Cardiac septum (tissue), 1 donor: ENCODE data around the gene STRN3. TPM values are rescaled to one million over a fixed set of nuclear protein-coding genes. Genes with fewer than 3 reads are reported as not detected.

Experiments
- DNase-seq: peaks from one replicate; pipeline ENCODE4 v3.0.0-alpha.2; 2020; ENCODE audit warnings: low spot score
- intact Hi-C: fragments of 100-400 bp; cut with DNase I; formaldehyde crosslinking; loops from one replicate; pipeline ENCODE4 v1.14.0; 2022
- total RNA-seq: library from RNA; stranded (reverse); fragmentation: NEBNext Ultra II Directional; extraction: Animal tissue kit (Norgen Biotek cat#: 25700); gene quantifications from one replicate; pipeline ENCODE4 v1.2.1, GENCODE V29; 2021
- donor health status: DM: no; HTN: no; CAD: no.

STRN3 gene
- total RNA-seq, 1 donor from 2014 or later: 55.0 TPM

GRCh38 chr14:31038521-31039166 lies 12.5 kb upstream of the STRN3 start:
- intact Hi-C loops: no loop called here
- no peak for DNase-seq

- intact Hi-C loops: no loop called here
These were observed 11.6 kb upstream of the STRN3 start for GRCh38 chr14:31037709-31038221.

DNA sequence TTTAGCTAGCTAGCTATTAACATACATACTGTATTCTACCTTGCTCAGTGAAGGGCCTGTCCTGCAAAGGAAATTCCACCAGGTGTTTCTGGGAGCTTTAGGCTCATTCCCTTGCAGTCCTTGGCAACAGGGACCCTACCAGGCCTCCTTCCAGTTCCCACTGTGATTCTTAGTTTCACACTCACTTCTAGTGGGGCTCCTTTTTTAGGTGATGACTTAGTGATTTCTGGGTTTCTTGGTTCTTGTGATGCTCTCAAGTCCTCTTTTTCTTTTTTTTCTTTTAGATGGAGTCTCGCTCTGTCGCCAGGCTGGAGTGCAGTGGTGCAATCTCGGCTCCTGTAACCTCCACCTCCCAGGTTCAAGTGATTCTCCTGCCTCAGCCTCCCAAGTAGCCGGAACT lies 10.4 kb upstream of the STRN3 start:
- no peak for DNase-seq
- intact Hi-C loops: no loop called here

More at GRCh38 chr14:31037709-31038221, 11.6 kb upstream of the STRN3 start:
- DNase-seq: no peak

GRCh38 chr14:31030469-31030868 lies 4.3 kb upstream of the STRN3 start:
- DNase-seq: no peak
- intact Hi-C loops: no loop called here

DNA sequence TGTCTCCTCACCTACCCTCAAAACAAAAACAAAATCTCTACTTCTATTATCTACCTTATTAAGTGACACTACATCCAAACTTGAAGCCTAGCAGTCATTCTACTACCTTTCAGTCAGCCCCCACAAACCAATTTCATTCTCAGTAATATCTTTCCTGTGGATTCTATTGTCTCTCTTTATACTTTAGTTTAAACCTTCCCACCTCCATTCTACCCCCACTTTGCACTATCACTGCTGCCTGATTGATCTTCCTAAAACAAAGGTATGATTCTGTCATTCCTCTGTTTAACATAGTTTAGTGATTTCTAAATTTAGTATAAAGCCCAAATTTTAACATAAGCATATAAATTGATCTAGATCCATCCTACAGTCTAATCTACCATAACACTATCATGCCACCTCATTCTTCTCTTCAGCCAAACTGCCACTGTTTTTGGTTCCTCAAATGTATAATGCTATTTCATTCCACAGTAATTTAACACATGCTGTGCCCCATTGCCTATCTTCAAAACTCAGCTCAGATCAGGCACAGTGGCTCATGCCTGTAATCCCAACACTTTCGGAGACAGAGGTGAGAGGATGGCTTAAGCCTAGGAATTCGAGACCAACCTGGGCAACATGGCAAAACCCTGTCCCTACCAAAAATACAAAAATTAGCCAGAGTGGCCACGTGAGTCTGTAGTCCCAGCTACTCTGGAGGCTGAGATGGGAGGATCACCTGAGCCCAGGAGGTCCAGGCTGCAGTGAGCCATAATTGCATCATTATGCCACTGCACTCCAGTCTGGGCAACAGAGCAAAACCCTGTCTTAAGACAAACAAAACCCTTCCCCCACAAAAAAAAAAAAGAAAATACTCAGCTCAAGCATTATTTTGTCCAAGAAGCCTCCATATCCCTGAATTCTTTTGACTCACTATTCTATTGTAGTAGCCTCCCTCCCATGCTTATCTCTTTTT lies 3.1 kb upstream of the STRN3 start:
- DNase-seq: no peak
- intact Hi-C loops: loop anchor here (5.0 kb wide), 1 partner anchor 178 kb away; the partner anchor contains the start of gene HECTD1

GRCh38 chr14:31027847-31028246 lies 1.7 kb upstream of the STRN3 start:
- intact Hi-C loops: loop anchor here (5.0 kb wide), 1 partner anchor 179 kb away; the partner anchor contains the start of gene HECTD1

GRCh38 chr14:31026450-31027235 lies 464 bp upstream of the STRN3 start:
- peak; percentile 99 for DNase-seq
- intact Hi-C loops: loop anchor here (5.0 kb wide), 1 partner anchor 181 kb away; the partner anchor contains the start of gene HECTD1

More at GRCh38 chr14:31027847-31028246, 1.7 kb upstream of the STRN3 start:
- no peak for DNase-seq

- intact Hi-C loops: loop anchor here (5.0 kb wide), 1 partner anchor 182 kb away; the partner anchor contains the start of gene HECTD1
- peak; percentile 87 for DNase-seq
These were observed 657 bp downstream of the STRN3 start, which contains the start of gene AP4S1 for GRCh38 chr14:31025367-31026076. TSS of gene AP4S1 (plus strand) at chr14:31025649. CDS start at chr14:31066197, 40,548 bp downstream.

- intact Hi-C loops: loop anchor here (5.0 kb wide), 1 partner anchor 183 kb away; the partner anchor contains the start of gene HECTD1
- DNase-seq: no peak
These were observed 1.4 kb downstream of the STRN3 start for GRCh38 chr14:31024577-31025366.

DNA sequence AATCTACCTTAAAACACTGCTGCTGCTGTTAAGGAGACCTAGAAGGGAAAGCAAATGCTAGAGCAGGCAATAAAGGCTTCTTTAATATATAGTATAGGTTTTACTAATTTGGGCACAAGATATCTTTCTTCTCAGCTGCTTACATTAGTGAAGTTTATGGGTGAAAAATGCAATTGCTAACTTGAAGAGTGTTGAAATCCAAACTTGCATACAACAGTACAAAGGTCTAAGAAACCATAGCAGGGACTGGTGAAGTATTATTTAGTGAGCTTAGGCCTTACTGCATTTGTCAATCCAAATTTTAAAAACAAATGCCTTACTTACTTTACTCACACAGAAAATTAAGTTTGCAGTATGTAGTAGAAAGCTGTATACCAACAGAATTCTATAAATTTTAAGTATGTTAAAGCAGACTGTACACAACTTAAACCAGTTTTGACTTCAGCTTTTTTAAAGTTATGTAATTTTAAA lies 2.1 kb downstream of the STRN3 start:
- no peak for DNase-seq
- intact Hi-C loops: no loop called here

DNA sequence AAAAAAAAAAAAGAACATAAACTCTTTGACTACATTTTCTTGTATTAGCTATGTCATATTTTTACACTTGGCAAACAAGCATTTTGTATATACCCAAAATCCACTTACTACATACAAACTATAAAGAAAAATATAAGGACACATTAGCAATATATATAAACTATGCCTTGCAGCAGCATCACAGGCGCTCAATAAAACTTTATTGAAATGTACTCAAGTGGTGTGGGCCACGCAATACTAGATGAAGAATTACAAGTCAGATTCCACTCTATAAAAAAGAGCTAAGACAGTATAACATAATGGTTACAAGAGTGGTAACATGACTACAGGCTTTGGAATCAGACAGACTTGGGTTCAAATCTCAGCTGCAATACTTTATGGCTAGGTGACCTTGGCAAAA lies 3.8 kb downstream of the STRN3 start:
- no peak for DNase-seq
- intact Hi-C loops: no loop called here

- intact Hi-C loops: no loop called here
- no peak for DNase-seq
These were observed 4.6 kb downstream of the STRN3 start for GRCh38 chr14:31021576-31021949.

- intact Hi-C loops: no loop called here
- DNase-seq: no peak
These were observed 5.2 kb downstream of the STRN3 start for GRCh38 chr14:31020834-31021575.

DNA sequence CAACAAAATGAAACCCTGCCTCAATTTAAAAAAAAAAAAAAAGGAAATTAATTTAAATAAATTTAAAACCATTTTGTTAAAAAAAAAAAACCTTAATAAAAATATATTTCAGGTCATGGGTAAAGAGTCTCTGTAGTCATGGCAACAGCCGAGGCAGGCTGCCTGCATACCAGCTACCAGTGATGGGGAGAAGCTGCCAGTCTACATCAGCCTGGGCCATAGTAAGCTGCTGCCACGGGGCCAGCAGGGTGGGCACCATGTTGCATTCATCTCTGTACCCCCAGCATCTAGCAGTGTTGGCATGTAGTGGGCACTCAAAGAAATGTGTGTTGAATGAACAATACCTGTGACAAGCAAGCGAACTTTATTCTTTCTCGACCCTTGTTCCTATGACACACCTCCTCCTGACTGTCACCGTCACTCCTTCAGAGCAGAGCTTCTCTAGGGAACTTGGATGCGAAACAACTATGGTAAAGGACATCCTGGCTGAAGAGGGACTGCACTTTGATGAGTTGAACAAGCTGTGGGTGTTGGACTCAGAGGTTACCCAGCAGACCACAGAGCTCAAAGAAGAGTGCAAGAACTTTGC lies 8.0 kb downstream of the STRN3 start:
- intact Hi-C loops: no loop called here
- no peak for DNase-seq

GRCh38 chr14:31013841-31014240 lies 12.3 kb downstream of the STRN3 start:
- no peak for DNase-seq
- intact Hi-C loops: no loop called here

GRCh38 chr14:31010935-31011334 lies 15.2 kb downstream of the STRN3 start:
- DNase-seq: no peak
- intact Hi-C loops: no loop called here
